ENCODE measurements around the gene OLFML2A. TPM values are rescaled to one million over a fixed set of nuclear protein-coding genes. Genes with fewer than 3 reads are reported as not detected.

The OLFML2A gene
- total and polyA plus RNA-seq, 8 donors, result 0.95 to 8.6 (median 6.1) TPM

GRCh38 chr9:124780060-124780756 is 3.3 kb downstream of the OLFML2A start:
- FAIRE-seq, result no peak
- WGBS, 2 donors, result 83 to 85% methylated on average over 14 of the region's 14 CpGs
- intact Hi-C loops (cut with DNase I), result loop anchor here in 1 of 3 donors (10.0 kb wide), 1 partner anchor 75 kb away; the partner anchor contains the start of gene WDR38
- Histone ChIP-seq H3K27me3 (no peaks in the 10 kb centered on the region), H3K4me3 (no peak overlapping the region), H3K27ac (no peak overlapping the region), H3K36me3 (no peaks in the 10 kb centered on the region), H3K9me3 (no peaks in the 10 kb centered on the region), H3K4me1 (peaks cover 0 to 3% (median 0%) of the 10 kb centered on the region in 3 donors)
- ATAC-seq, result no peak
- no peak for TF ChIP-seq CTCF (IDR thresholded peaks at IDR 0.05)
- peak in 3 of 6 donors; percentile 13 to 51 (median 26) for DNase-seq

GRCh38 chr9:124780757-124781151 is 3.8 kb downstream of the OLFML2A start:
- DNase-seq (peak in 3 of 6 donors; percentile 2 to 21 (median 3)), FAIRE-seq (no peak), ATAC-seq (no peak)
- H3K4me1 ChIP-seq, result peaks cover 0 to 3% (median 0%) of the 10 kb centered on the region in 3 donors
- H3K4me3 ChIP-seq, result no peak overlapping the region
- no peak for TF ChIP-seq CTCF (IDR thresholded peaks at IDR 0.05)
- intact Hi-C loops (cut with DNase I), result loop anchor here in 1 of 3 donors (10.0 kb wide), 1 partner anchor 74 kb away; the partner anchor contains the start of gene WDR38
- WGBS, 2 donors, result 95 to 97% methylated on average over 4 of the region's 4 CpGs
- H3K9me3 ChIP-seq, result no peaks in the 10 kb centered on the region
- H3K27ac ChIP-seq, result no peak overlapping the region
- H3K27me3 ChIP-seq, result no peaks in the 10 kb centered on the region
- H3K36me3 ChIP-seq, result no peaks in the 10 kb centered on the region

- intact Hi-C loops (cut with DNase I), result loop anchor here in 1 of 3 donors (10.0 kb wide), 1 partner anchor 73 kb away; the partner anchor contains the start of gene WDR38
- TF ChIP-seq CTCF (IDR thresholded peaks at IDR 0.05), result no peak
- Histone ChIP-seq H3K36me3 (no peaks in the 10 kb centered on the region), H3K27me3 (no peaks in the 10 kb centered on the region), H3K4me3 (no peak overlapping the region), H3K27ac (no peak overlapping the region), H3K4me1 (no peaks in the 10 kb centered on the region), H3K9me3 (no peaks in the 10 kb centered on the region)
- DNase-seq, result peak in 3 of 6 donors; percentile 6 to 23 (median 13)
- WGBS, 2 donors, result 87 to 89% methylated on average over 3 of the region's 3 CpGs
- FAIRE-seq, result no peak
- no peak for ATAC-seq
Observed at GRCh38 chr9:124781967-124782660, 5.2 kb downstream of the OLFML2A start.

GRCh38 chr9:124782661-124783574 is 6.0 kb downstream of the OLFML2A start:
- Histone ChIP-seq H3K27ac (no peak overlapping the region), H3K9me3 (no peaks in the 10 kb centered on the region), H3K27me3 (no peaks in the 10 kb centered on the region), H3K4me3 (no peak overlapping the region), H3K36me3 (no peaks in the 10 kb centered on the region), H3K4me1 (no peaks in the 10 kb centered on the region)
- WGBS, 2 donors, result 89 to 90% methylated on average over 13 of the region's 13 CpGs
- FAIRE-seq (no peak), DNase-seq (peak in 3 of 6 donors; percentile 6 to 50 (median 11)), ATAC-seq (no peak)
- intact Hi-C loops (cut with DNase I), result loop anchor here in 1 of 3 donors (10.0 kb wide), 1 partner anchor 72 kb away; the partner anchor contains the start of gene WDR38
- no peak for TF ChIP-seq CTCF (IDR thresholded peaks at IDR 0.05)

Data from pancreas (tissue), 10 donors.